VCaP (cell line): ENCODE results near the gene ACACA.

Experiments used
- H3K27ac ChIP-seq: fragments of 450-650 bp; 2 replicates; pipeline ENCODE4 v1.5.1; 2017
- TF ChIP-seq, protein P1 (sequence below): fragments of 450-650 bp; conservative IDR thresholded peaks from 2 replicates; pipeline ENCODE4 v1.5.1; 2017; ENCODE audit warnings: mild to moderate bottlenecking, moderate library complexity

The ACACA gene

DNA sequence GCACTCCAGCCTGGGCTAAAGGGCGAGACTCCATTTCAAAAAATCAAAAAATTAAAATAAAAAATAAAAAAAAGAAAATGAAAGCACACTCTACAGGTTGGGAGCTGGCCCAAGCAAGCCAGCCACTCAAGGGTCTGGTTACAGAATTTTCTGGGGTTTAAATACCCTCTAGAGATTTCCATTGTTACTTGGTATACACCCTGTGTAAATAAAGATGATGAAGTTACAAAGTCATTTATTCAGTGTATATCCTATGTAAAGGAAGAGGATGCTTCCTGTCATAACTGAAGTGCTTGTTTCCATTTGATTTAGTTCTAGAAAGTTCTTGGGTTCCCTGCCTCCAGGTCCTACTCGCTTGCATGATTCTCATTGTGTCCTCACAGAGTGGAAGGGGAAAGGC, 110.7 kb downstream of the ACACA start:
- H3K27ac ChIP-seq, result peak overlapping the region; percentile 48; the same call in 1 of the 2 replicates
- TF ChIP-seq, protein P1, sequence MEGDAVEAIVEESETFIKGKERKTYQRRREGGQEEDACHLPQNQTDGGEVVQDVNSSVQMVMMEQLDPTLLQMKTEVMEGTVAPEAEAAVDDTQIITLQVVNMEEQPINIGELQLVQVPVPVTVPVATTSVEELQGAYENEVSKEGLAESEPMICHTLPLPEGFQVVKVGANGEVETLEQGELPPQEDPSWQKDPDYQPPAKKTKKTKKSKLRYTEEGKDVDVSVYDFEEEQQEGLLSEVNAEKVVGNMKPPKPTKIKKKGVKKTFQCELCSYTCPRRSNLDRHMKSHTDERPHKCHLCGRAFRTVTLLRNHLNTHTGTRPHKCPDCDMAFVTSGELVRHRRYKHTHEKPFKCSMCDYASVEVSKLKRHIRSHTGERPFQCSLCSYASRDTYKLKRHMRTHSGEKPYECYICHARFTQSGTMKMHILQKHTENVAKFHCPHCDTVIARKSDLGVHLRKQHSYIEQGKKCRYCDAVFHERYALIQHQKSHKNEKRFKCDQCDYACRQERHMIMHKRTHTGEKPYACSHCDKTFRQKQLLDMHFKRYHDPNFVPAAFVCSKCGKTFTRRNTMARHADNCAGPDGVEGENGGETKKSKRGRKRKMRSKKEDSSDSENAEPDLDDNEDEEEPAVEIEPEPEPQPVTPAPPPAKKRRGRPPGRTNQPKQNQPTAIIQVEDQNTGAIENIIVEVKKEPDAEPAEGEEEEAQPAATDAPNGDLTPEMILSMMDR, result no peak

DNA sequence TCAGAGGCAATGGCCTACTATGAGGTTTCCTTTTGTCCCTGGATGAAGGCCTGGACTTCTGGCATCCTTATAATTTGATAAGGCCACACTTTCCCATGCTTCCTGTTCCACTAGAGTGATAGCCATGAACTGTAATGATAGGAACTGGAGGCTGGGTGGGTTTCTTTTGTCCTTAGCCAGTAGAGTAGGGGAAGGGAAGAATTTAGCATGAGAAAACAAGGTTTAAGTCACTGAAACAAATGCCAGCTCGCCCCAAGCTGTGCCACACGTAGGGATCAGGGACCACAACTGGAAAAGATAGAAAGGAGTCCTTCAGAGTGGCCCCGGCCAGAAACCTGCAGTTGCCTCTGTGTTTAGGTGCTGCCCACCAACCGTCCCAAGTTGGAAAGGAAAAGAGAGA, 111.7 kb downstream of the ACACA start:
- H3K27ac ChIP-seq, result peak overlapping the region; percentile 48
- TF ChIP-seq, protein P1, result no peak

DNA sequence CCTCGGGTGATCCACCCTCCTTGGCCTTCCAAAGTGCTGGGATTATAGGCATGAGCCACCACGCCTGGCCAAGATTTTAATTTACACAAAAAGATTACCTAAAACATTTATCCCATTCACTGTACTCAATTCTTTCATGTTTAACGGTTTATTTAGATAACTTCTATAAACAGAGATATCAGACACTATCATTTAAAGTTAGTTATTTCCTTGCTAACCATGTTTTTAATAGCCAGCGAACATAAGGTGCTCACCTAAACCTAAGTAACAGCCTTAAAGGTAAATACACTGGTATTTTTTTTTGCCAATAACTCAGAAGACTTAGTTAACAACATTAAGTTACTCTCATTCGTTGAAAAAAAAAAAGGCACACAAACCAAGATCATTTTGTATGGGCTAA, 112.9 kb downstream of the ACACA start:
- TF ChIP-seq, protein P1, result no peak
- H3K27ac ChIP-seq, result peak overlapping the region; percentile 48

DNA sequence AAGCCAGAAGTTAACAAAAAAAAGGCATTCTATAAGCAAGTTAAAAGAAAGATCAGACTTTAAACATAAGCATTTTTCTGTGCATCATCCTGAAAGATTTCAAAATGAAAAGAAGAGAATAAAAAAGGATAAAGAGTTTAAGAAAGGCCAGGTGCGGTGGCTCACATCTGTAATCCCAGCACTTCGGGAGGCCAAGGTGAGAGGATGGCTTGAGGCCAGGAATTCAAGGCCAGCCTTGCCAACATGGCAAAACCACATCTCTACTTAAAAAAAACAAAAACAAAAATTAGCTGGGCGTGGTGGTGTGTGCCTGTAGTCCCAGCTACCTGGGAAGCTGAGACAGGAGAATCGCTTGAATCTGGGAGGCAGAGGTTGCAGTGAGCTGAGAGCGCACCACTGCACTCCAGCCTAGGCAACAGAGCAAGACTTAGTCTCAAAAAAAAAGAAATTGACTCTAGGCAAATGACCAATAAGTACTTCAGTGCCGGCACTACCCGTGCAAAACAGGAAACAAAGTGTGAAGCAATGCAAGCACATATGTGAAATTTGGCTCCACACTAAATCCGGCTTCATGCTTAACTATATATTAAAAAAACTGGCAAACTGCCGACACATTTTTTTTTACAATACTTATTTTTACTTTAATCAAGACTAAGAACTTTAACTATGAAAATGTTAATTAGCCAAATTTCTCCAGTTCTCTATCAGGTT, 114.1 kb downstream of the ACACA start:
- H3K27ac ChIP-seq, result peak overlapping the region; percentile 48
- TF ChIP-seq, protein P1, result no peak

DNA sequence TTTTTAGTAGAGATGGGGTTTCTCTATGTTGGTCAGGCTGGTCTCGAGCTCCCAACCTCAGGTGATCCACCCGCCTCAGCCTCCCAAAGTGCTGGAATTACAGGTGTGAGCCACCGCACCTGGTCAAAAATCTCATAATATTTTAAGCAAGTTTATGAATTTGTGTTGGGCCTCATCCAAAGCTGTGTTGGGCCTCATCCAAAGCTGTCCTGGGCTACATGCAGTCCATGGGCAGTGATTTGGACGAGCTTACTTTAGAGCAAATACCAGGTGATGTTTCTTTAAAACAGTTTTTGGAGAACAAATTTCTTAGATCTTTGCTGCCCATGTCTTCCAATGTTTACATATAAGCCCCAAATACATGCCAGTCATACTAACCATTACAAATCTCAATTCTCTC, 115.3 kb downstream of the ACACA start:
- TF ChIP-seq, protein P1, result no peak
- H3K27ac ChIP-seq, result peak overlapping the region; percentile 48; the same call in 1 of the 2 replicates

DNA sequence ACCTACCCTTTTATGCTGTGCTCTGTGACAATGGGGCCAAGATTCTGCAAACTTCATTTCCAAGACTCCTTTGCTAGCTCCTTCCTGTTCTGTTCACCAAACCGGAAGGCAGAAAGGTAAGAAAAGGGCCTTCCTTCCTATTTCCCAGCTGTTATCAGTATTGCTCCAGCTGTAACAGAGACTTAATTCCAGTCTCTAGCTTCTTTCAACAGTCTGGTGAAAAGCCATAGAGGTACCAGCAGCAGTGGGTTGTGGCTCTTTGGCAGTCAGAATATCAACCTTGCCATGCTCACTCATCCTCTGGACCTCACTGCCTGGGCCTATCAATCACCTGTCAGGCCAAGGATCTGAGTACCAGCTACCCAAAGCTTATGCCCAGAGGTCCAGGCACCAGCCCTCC, 120.2 kb downstream of the ACACA start:
- TF ChIP-seq, protein P1, result no peak
- peak overlapping the region; percentile 55; the same call in 1 of the 2 replicates for H3K27ac ChIP-seq

DNA sequence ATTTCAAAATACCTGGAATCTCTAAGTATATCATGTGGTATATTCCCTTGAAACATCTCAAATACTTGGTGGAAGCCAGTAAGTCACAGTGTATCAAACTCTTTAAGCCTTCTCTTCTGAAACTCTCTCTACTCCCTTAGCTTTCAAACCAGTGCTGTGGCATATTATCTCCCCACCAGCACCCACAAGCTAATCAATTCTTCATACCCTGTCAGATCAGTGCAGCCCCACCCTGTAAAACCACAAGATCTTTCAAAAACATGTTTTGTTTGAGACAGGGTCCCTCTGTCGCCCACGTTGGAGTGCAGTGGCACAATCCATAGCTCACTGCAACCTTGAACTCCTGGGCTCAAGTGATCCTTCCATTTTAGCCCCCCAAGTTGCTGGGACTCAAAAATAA, 122.4 kb downstream of the ACACA start:
- TF ChIP-seq, protein P1, result no peak
- H3K27ac ChIP-seq, result peak overlapping the region; percentile 55
